ENCODE results near the gene ZFAND3.

- no peak for TF ChIP-seq CTCF (IDR thresholded peaks at IDR 0.05)
- no peak for TF ChIP-seq POLR2A (IDR thresholded peaks at IDR 0.05)
Observed at GRCh38 chr6:37882292-37882691, 62.8 kb downstream of the ZFAND3 start.

Data from adrenal gland (tissue), 5 donors.